ENCODE measurements around the gene CDKN1C. TPM values are rescaled to one million over a fixed set of nuclear protein-coding genes. Genes with fewer than 3 reads are reported as not detected.

The CDKN1C gene
- total and polyA plus RNA-seq, 9 donors: 72.3 to 363 (median 211) TPM

DNA sequence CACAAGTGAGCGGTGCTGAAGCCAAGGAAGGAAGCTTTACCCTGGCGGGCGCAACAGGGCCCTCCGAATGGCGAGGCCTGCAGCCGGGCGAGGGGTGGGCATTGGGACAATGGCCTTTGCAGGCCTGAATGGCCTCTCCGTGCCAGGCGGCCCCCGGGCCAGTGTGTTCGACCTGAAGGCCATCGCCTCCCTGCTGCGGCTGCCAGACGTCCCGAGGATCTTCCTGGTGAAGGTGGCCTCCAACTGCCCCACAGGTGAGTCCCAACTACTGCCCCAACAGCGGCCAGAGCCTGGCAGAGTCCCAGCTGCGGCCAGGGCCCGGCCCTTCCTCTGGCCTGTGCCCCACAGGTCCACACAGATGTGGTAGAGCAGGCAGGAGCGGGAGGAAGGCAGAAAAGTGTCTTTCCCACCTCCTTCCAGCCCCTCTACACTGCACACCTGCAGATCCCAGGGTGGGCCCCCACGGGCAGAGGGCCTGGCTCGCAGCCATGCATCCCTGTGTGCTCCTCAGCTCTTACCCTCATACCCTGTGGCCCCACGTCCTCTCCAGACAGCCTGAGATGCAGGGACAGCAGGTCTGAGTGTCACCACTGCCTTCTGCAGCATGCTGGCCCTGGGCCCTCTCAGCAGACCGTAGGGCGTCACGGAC is 32.4 kb upstream of the CDKN1C start:
- Histone ChIP-seq H3K9me3 (no peaks in the 10 kb centered on the region), H3K27ac (no peak overlapping the region), H3K4me1 (ENCODE audit: insufficient read depth) (no peaks in the 10 kb centered on the region), H3K36me3 (no peaks in the 10 kb centered on the region), H3K27me3 (no peaks in the 10 kb centered on the region), H3K4me3 (no peak overlapping the region)
- 80 to 87% (median 83%) methylated on average over 16 to 25 of the region's 25 CpGs for WGBS, 3 donors
- intact Hi-C loops (cut with DNase I): loop anchor here in 1 of 4 donors (10.0 kb wide), 1 partner anchor 713 kb away; no protein-coding TSS in a partner anchor
- DNase-seq: no peak
- TF ChIP-seq EP300 (IDR thresholded peaks at IDR 0.05) (no peak), POLR2A (IDR thresholded peaks at IDR 0.05) (no peak)
- TF ChIP-seq, protein P1, sequence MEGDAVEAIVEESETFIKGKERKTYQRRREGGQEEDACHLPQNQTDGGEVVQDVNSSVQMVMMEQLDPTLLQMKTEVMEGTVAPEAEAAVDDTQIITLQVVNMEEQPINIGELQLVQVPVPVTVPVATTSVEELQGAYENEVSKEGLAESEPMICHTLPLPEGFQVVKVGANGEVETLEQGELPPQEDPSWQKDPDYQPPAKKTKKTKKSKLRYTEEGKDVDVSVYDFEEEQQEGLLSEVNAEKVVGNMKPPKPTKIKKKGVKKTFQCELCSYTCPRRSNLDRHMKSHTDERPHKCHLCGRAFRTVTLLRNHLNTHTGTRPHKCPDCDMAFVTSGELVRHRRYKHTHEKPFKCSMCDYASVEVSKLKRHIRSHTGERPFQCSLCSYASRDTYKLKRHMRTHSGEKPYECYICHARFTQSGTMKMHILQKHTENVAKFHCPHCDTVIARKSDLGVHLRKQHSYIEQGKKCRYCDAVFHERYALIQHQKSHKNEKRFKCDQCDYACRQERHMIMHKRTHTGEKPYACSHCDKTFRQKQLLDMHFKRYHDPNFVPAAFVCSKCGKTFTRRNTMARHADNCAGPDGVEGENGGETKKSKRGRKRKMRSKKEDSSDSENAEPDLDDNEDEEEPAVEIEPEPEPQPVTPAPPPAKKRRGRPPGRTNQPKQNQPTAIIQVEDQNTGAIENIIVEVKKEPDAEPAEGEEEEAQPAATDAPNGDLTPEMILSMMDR (IDR thresholded peaks at IDR 0.05): no peak

DNA sequence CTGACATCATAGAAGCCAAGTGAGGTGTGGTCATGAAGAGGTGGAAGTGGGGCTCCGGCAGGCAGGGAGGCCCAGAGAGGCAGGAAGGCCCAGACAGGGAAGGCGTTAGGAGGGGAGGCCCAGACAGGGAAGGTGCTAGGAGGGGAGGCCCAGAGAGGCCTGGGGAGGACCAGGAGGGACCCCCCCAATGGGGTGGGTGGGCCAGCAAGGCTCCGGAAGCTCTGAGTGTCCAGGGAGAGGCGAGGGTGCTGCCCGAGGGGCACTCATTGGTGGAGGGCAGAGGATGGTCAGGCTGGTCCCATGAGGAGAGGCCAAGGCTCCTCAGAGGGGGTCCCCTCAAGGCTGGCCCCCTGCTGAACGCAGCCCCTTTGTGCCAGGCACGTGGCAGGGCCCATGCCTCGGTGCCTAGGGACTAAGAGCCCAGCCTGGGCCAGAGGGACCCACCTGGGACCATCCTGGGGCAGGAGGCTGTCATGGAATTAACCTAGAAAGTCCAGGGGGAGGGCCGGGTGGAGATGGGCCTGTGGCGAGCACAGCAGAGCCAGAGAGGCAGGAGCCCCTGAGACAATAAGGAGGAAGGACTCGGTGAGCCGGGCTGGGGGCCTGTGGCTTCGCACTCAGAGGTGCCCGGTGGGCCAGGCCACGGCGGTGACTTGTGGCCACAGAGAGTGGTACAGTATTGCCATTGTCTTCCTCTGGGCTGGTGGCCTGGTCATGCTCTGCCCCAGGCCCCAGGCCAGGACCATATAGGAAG is 31.5 kb upstream of the CDKN1C start:
- no peak for DNase-seq
- H3K4me1 ChIP-seq (ENCODE audit: insufficient read depth): no peaks in the 10 kb centered on the region
- intact Hi-C loops (cut with DNase I): loop anchor here in 1 of 4 donors (10.0 kb wide), 1 partner anchor 712 kb away; no protein-coding TSS in a partner anchor
- H3K27me3 ChIP-seq: no peaks in the 10 kb centered on the region
- no peak overlapping the region for H3K4me3 ChIP-seq
- 84 to 91% (median 89%) methylated on average over 16 of the region's 16 CpGs for WGBS, 3 donors
- H3K9me3 ChIP-seq: no peaks in the 10 kb centered on the region
- TF ChIP-seq POLR2A (IDR thresholded peaks at IDR 0.05) (no peak), EP300 (IDR thresholded peaks at IDR 0.05) (no peak)
- TF ChIP-seq, protein P1 (IDR thresholded peaks at IDR 0.05): no peak
- H3K36me3 ChIP-seq: no peaks in the 10 kb centered on the region
- no peak overlapping the region for H3K27ac ChIP-seq

DNA sequence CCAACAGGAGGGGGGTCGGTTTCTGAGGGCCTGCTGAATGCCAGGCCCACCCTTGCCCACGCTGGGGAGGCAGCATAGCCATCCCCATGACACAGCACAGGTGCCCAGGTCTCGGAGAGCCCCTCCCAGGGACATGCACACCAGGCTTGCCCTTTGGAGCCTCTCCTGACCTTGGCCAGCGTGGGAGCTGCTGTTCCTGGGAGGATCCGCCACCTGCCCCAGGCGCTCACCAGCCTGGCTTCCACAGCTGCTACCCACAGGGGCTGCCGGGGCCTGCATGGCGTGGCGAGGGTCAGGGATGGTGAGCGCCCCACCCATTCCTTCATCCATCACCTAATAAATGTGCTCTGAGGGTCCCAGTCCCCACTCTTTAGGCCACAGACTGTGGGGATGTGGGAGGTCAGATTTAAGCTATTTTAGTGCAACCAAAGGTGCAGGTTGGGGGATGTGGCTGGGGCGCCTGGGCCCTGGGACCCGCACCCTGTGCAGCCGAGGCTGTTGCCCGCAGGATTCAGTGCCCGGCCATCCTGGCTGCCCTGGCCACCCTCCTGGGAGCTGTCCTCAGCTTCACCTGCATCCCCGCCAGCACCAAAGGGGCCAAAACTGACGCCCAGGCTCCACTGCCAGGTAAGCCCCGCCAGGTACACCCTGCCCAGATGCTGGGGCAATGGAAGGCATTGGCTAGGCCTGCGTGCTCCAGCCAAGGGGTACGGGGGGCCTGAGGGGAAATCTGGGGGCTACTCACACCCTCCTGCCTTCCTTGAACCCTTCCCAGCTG is 30.7 kb upstream of the CDKN1C start:
- TF ChIP-seq EP300 (IDR thresholded peaks at IDR 0.05): no peak
- TF ChIP-seq, protein P1 (IDR thresholded peaks at IDR 0.05): no peak
- no peak for TF ChIP-seq POLR2A (IDR thresholded peaks at IDR 0.05)
- intact Hi-C loops (cut with DNase I): loop anchor here in 1 of 4 donors (10.0 kb wide), 1 partner anchor 712 kb away; no protein-coding TSS in a partner anchor

DNA sequence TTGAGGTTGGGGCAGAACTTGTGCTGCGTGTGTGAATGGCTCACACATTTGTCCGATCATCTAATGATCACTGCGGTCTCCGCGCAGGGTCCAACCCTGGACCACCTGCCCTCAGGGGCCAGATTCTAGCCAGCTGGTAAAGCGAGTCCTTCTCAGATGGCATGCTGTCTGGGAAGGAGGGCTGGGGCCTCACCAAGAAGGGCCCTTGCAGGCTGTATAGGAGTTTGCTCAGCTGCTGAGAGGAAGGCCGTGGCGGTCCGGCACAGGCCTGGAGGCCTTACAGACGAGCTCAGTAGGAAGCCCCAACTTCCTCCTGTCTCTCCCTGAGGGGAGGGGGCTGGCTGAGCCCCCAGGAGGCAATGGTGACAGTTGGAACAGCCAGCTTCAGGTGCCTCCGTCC is 29.9 kb upstream of the CDKN1C start:
- no peak for DNase-seq
- H3K9me3 ChIP-seq: no peaks in the 10 kb centered on the region
- intact Hi-C loops (cut with DNase I): loop anchor here in 1 of 4 donors (10.0 kb wide), 1 partner anchor 711 kb away; no protein-coding TSS in a partner anchor
- no peaks in the 10 kb centered on the region for H3K4me1 ChIP-seq (ENCODE audit: insufficient read depth)
- H3K36me3 ChIP-seq: no peaks in the 10 kb centered on the region
- TF ChIP-seq POLR2A (IDR thresholded peaks at IDR 0.05) (no peak), EP300 (IDR thresholded peaks at IDR 0.05) (no peak)
- TF ChIP-seq, protein P1 (IDR thresholded peaks at IDR 0.05): no peak
- H3K27ac ChIP-seq: no peak overlapping the region
- H3K27me3 ChIP-seq: no peaks in the 10 kb centered on the region
- 84 to 90% (median 85%) methylated on average over 11 of the region's 11 CpGs for WGBS, 3 donors
- no peak overlapping the region for H3K4me3 ChIP-seq

More for the DNA sequence above, 30.7 kb upstream of the CDKN1C start:
- Histone ChIP-seq H3K27me3 (no peaks in the 10 kb centered on the region), H3K4me3 (no peak overlapping the region), H3K9me3 (no peaks in the 10 kb centered on the region), H3K27ac (no peak overlapping the region), H3K4me1 (ENCODE audit: insufficient read depth) (no peaks in the 10 kb centered on the region), H3K36me3 (no peaks in the 10 kb centered on the region)
- no peak for DNase-seq
- 84 to 95% (median 91%) methylated on average over 11 to 20 of the region's 20 CpGs for WGBS, 3 donors
